GM18520 (cell line): ENCODE data around the gene VWA2.

Experiments used
- ATAC-seq: cut with Tn5 transposase; IDR thresholded peaks from one replicate; pipeline ENCODE4 v1.9.1; 2021; ENCODE audit not compliant: unreplicated experiment

Gene VWA2, protein sequence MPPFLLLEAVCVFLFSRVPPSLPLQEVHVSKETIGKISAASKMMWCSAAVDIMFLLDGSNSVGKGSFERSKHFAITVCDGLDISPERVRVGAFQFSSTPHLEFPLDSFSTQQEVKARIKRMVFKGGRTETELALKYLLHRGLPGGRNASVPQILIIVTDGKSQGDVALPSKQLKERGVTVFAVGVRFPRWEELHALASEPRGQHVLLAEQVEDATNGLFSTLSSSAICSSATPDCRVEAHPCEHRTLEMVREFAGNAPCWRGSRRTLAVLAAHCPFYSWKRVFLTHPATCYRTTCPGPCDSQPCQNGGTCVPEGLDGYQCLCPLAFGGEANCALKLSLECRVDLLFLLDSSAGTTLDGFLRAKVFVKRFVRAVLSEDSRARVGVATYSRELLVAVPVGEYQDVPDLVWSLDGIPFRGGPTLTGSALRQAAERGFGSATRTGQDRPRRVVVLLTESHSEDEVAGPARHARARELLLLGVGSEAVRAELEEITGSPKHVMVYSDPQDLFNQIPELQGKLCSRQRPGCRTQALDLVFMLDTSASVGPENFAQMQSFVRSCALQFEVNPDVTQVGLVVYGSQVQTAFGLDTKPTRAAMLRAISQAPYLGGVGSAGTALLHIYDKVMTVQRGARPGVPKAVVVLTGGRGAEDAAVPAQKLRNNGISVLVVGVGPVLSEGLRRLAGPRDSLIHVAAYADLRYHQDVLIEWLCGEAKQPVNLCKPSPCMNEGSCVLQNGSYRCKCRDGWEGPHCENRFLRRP

DNA sequence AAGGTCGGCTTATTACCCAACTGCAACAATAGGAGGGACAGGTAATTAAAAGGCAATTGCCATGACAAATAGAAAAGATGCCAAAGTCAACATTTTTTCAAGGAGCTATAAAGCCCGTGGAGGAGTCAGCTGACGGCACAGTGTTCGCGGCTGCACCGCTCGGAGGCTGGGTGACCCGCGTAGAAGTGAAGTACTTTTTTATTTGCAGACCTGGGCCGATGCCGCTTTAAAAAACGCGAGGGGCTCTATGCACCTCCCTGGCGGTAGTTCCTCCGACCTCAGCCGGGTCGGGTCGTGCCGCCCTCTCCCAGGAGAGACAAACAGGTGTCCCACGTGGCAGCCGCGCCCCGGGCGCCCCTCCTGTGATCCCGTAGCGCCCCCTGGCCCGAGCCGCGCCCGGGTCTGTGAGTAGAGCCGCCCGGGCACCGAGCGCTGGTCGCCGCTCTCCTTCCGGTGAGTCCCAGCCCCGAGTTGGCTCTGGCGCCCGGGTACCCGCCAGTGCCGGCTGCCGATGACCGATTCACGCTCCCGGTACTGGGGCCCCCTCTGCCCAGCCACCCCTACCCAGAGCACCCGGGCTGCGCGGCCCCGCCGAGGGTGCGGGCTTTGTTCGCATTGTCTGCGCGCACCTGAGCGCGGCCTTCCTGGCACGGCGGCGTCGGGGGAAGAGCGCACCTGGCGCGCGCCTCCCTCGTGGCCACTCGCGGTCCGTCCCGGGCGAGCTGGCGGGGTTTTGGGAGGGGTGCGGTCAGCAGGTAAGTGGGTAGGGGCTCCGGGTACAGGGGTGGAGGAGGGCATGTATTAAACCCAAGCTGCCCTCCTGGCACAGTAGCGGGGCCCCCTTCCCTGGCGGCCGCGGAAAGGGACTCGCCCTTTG is at the start of gene VWA2:
Gene VWA2, plus strand, starts transcription at position 138 of the 877 bp plus-strand sequence. CDS start 9,460 bp downstream, outside the sequence.
- no peak for ATAC-seq

DNA sequence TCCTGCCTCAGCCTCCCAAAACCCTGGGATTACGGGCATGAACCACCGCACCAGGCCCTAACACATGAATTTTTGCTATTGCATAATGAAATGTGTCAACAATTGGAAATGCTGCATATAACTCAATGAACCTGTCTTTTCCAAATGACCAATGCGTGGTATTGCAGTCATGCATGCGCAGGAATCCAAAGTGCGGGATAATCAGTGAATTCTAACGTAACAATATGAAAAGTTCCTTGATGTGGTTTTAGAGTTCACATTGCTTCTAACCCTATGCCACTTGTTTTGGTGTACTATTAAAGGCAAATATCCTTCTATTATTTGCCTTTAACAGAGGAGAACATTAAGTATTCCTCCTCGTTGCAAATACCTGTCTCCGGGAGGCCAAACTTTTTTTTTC is 49.4 kb upstream of the VWA2 start:
- no peak for ATAC-seq

DNA sequence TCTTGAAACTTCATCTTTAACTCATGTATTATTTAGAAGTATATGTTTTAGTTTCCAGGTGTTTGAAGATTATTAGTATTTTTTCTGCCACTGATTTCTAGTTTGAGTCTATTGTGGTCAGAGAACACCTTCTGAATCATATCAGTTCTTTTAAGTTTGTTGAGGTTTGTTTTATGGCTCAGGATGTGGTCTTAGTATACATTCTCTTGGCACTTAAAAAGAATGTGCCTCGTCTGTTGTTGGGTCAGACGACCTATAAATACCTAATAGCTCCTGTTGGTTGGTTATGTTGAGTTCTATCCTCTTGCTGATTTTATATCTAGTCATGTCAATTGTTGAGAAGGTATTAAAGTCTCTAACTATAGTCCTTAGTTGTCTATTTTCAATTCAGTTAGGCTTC is 44.0 kb upstream of the VWA2 start:
- peak; percentile 95 for ATAC-seq

DNA sequence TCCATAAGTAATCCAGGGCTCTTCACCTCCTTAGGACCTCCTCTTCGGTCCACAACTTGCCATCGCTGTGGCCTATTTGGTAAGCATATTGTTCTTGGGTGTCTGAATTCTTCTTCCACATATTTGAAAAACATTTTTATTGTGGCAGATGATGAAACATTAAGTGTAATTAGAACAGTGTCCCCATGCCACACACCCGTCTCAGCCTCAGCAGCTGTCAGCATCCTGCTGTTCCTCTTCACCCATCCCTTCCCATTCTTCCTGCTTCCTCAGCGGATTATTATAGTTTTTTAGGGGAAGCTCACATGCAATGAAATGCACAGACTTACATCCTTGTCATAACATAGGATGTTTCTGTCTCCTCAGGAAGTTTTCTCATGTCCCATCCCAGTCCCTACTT is 39.8 kb upstream of the VWA2 start:
- no peak for ATAC-seq

DNA sequence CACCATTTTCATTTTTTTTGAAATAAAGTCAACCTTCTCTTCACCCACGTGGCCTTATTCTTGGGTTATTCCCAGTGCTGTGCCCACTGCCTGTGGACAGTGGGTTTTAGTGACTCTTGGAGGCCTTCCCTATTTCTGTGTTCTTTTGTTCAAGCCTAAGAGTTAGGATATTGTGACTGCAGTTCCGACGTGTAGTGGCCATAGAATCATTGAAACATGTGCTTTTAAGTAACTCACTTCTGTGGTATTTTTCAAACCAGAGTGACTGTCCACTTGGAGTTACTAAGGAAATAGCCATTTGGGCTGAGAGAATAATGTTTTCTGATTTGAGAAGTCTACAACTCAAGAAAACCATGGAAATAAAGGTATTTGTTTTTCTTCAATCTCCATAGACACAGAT is 36.2 kb upstream of the VWA2 start:
- ATAC-seq = no peak

DNA sequence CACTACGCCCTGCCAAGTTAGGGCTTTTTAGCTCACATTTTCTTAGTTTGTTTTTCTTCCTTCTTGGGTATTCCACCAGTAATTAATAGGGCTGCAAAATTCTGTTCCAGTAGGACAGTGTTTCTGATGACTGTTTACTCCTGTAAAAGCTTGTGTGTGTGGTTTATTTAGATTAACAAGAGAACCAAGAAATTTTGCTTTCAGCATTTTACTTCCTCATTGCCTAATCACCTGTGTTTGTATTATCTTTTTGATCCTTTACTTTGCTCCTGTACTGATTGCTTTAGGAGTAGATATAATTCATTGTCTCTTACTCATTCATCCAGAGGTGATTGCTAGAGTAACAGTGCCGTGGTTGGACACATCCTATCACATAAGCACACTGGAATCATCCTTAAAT is 32.2 kb upstream of the VWA2 start:
- ATAC-seq = no peak

DNA sequence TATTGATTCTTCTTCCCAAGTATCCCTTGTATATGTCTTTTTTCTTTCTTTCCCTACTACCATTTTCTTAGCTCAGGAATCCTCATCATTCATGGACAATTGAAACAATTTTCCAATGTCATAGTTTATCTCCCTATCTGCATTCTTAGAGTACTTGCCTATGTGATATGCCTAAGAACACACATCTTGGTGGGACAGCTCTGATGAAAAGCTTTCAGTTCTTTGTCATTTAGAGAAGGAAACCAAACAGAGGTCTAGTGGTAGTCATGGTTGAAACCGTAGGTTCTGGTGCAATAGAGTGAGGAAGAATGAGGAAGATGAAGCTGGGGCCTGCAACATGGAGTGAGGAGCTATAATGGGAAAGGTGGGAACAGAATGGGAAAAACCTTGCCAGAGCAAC is 31.7 kb upstream of the VWA2 start:
- no peak for ATAC-seq

DNA sequence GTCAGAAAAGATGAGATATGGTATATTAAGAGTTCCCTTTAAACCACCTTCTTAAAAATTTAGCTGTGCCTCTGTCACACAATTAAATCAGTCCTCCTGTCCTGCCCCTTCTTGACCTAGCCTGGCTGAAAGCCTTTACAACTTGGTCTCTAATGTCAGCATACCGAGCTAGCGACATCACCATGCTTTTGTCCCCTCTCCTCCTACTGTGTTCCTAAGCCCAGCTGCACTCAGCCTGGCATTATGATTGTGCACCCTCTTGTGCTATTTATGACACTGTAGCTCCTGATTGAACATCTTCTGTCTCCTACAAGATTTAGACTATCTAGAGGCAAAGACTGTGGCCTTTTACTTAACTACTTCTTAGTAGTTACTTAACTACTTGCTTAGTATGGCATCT is 30.7 kb upstream of the VWA2 start:
- ATAC-seq = no peak

DNA sequence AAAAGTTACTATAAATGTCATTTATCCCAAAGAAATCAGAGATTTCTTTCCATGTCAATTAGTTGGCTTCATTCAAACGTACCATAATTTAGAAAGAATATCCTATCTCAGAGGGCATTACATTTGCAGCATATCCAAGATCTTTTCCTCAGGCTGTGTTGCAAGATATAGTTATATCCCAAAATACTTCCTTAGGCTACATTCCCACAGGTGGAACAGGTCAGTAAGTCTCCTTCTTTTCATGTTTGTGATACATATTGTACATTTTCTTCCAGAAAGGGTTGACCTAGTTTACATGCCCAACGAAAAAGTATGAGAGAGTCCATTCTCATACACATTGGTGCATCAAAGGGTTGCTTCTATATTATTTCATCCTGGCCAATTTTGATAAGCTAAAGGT is 26.9 kb upstream of the VWA2 start:
- ATAC-seq = no peak

DNA sequence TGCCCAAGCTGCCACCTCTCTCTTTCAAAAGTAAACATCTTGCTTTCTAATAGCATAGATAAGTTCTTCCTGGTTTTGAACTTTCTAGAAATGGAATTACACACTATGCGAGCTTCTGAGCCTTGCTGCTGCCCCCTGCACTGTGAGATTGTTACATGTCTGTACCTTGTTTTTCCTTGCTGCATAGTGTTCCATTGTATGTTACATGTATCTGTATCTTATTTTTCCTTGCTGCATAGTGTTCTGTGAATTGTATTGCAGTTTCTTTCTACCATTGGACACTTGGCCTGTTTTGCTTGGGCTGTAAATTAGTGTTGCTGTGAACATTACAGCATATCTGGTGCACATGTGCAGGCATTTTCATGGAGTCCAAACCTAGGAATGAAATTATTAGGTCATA is 24.0 kb upstream of the VWA2 start:
- ATAC-seq = no peak

DNA sequence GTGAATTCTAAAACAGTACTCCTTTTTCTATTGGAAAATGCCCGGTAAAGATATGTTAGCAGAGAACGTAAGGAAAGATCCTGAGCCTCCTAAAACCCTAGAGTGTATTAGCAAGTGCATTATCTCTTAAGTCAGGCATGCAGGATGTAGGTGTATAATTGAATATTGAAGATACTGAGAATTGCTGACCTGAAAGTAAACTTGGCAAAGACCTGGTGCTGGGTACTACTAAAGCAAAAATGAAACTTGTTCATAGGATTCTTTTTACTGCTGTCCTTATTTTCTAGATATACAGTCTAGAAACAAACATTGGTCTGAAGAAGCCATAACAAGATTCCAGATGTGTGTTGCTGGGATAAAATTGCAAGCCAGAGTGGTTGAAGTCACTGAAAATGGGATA is 18.8 kb upstream of the VWA2 start:
- ATAC-seq = no peak

DNA sequence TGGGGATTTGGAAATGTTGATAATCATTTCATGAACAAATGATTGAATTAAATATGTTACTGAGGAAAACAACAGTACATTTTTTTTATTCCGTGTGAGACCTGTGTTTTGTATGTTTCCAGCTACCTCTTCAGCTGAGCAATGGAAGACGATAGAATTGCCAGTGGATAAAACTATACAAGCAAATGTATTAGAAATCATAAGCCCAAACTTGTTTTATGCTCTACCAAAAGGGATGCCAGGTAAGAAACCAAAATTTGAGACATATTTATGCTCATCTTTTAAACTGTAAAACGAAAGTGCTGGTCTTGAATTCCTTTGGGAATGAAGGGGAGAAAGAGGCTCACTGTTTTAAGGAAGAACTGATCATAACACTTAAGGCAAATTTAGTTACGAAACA is 17.8 kb upstream of the VWA2 start:
- no peak for ATAC-seq

DNA sequence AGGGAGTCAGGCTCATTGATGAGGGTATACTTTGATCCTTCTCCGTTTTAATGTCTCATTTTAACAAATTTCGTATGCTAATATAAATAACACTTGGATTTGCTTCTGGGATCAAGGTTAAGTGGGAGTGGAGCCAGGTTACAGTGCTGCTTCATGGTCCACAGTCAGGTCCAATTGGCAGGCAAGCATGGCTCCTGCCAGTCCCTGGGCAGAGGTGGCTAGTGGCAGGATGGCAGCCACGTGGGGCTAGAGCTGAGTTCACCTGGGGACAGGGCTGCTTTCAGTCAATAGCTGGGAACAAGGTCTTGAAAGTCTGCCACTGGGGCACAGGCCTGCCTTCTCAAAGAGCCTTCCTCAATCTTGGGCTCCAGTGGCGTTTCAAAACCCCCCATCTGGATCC is 16.0 kb upstream of the VWA2 start:
- ATAC-seq = no peak

DNA sequence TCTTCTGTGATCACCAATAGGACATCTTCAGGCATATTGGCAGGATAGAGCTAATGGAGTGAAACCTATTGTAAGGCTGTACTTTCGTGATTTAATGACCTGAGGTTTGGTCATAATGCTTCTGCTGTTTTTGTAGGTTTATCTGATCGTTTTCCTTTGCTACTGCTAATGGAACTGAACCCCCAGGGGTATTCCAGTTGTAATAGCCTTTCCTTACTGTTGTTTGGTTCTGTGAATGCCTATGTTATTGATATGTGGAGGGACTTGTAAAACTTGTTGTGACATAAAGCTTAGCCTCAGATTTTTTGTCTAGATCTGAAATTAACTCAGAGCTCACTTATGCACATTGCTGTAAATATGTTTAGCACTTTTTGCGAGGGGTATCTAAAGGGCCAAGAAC is 10.9 kb upstream of the VWA2 start:
- no peak for ATAC-seq

DNA sequence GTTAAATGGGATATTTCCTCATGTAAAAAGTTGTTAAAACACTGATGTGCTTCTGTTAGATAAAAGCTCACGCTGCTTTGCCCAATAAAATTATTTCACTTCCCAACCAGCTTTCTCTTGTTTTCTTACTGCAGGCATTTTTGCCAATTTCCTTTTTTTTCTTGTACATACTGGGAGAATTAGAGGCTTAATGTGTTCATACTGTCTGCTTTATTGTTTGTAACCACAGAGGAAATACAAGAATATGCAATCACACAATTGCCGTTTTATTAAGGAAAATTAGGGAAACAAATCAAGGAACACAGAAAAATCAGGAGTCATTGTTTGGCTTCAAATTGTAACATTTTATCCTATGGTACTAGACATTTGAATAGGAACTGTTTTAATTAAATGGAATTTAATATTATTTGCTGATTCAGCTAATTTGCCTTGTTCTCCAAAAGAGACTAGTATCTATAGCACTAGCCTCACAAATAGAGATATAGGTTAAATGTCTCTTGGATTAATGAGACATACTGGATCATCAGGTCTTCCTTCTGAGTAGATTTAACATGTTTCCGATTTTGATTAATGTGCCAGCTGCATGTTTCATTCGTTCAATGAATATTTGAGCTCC is 6.4 kb upstream of the VWA2 start:
- no peak for ATAC-seq

DNA sequence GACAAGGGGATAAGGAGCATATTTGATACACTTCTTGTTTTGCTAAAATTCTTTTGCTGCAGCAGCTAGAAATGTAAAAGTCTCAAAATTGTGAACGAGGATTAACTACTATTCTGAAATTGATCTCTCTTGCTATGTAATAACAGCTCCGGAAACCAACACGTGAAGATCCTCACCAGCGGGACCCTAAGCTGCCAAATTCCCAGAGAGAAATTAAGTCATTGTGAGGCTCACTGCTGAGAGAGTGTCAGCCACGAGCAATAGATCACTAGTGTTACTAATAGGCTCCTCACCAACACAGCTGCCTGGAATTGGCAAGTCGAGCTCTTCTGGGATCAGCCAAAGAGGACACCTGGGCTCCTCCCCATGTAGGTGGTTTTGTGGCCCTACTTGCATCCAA is 5.6 kb upstream of the VWA2 start:
- ATAC-seq = no peak

DNA sequence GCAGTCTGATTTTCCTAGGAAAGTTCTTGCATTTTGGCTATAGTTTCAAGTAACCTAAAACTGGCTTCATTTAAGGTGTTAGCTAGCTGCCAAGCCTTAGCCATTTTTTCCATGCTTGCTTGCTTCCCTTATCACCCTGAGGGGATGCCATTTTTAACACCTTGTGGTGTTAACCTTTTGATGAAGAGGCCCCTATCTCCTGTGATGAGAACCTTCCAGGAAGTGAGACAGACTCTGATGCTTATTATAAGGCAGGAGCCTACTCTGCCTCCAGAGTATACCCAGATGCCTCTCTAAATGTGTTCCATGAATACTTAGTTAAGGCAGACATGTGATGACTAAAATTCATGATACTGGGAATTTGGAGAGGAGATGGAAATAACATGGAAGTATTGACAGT is 4.9 kb upstream of the VWA2 start:
- no peak for ATAC-seq

DNA sequence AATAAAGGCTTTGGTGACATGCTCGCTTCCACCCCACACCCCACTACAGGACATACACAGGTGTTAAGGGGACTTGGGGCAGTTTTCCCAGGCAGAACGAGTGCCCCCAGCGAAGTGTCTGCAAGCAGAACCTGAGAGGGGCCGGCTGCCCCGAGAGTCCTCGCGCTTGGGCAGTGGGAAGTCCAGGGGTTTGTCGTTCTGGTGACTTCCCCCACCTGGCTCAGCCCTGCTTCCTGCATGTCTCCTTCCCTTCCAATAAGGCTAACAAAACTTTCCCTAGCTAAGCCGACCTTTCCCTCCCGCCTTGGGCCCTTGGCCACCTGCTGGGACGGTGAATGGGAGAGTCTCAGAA is 916 bp downstream of the VWA2 start:
- ATAC-seq = no peak

DNA sequence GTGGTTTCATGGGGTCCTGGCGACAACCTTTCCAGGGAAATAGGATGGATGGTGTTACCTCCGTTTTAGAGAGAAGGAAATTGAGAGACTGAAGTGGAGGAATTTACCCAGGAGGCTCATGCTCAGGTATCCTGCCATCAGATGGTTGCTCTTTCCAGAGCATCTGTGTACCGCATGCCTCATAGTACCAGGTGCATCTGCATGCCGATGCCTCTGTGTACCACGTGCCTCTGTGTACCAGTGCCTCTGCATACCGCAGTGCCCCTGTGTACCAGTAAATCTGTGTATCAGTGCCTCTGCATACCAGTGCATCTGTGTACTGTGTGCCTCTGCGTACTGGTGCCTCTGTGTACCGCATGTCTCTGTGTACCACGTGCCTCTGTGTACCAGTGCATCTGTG is 3.2 kb downstream of the VWA2 start:
- ATAC-seq = no peak

DNA sequence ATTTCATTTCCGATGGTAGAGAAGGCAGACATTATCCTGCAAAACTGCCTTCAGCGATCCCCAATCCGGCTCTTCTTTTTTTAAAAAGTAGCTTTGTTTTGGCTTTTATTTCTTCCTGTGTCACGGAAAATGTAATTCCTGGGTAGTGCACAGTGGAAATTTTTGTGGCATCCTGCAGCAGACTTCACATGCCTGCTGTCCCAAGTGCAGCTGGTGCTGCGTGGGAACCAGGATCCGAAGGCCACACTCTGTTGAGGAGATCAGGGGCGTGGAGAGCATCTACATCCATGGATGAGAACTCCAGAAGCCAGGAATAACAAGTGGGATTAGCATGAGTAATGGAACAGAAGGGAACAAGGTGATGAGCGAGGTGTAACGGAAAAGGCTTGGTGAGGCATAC is 4.6 kb downstream of the VWA2 start:
- ATAC-seq = no peak

DNA sequence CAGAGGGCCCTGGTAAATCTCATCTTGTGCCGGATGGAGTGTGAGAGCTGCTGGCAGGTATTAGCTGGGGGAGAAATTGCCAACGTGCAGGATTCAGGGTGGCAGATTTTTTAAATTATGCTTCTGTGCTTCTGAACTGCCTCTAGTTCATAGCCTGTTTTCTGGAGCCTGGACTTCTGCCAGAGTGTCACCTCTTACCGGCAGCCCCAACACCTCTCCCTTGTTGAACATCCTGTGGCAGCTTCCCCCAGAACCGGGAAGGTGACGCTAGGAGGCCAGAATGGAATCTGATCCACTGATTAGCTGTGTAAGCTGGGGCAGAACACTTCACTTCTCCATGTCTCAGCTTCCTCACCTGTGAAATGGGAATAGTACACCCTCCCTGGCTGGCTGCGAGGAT is 5.1 kb downstream of the VWA2 start:
- ATAC-seq = no peak
